HEK293 (cell line): Measurements from ENCODE around the gene FRS2.

ENCODE experiments used
- CTCF ChIP-seq: fragments of 450-650 bp; formaldehyde crosslinking; IDR thresholded peaks from 2 replicates; pipeline ENCODE4 v1.5.1; 2016; ENCODE audit warnings: missing biosample characterization, missing genetic modification characterization
- SP2 ChIP-seq: fragments of 450-650 bp; formaldehyde crosslinking; IDR thresholded peaks from 2 replicates; pipeline ENCODE4 v1.5.1; 2016; ENCODE audit warnings: missing biosample characterization, missing genetic modification characterization
- ZNF433 ChIP-seq: fragments of 450-650 bp; formaldehyde crosslinking; IDR thresholded peaks from 2 replicates; pipeline ENCODE4 v1.5.1; 2016; ENCODE audit warnings: missing biosample characterization, missing genetic modification characterization, low read depth
- ZNF544 ChIP-seq: fragments of 450-650 bp; formaldehyde crosslinking; IDR thresholded peaks from 2 replicates; pipeline ENCODE4 v1.5.0; 2017; ENCODE audit warnings: missing biosample characterization, missing genetic modification characterization
- TF ChIP-seq, protein P1 (sequence below): fragments of 450-650 bp; formaldehyde crosslinking; IDR thresholded peaks from 2 replicates; pipeline ENCODE4 v1.5.1; 2016; ENCODE audit warnings: missing biosample characterization, missing genetic modification characterization

DNA sequence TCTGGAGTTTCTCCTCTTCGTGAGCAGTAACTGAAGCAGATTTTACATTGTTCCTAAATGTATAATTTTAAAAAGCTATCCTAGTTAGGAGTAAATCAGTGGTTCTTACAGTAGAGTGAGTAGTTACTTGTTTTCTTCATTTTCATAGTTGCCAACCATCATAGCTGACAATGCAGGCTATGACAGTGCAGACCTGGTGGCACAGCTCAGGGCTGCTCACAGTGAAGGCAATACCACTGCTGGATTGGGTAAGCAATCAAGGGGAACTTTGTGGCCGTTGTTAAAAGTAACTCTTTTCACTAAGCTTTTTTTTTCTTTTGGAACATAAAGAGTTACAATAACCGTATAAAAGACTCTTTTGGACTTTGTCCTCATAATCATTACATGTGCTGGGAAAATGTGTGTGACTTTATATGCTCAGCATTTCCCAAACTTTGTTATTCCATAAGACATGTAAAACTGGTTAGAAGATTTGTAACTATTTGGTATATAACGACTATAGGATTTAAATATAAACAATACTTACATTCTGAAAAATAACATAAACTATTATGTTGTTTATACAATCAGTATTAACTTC is 128.1 kb downstream of the FRS2 start:
- TF ChIP-seq CTCF (tag by site-specific recombination) (no peak), ZNF433 (tag by site-specific recombination) (no peak), ZNF544 (tag by site-specific recombination) (no peak), SP2 (tag by site-specific recombination) (no peak)
- TF ChIP-seq, protein P1, sequence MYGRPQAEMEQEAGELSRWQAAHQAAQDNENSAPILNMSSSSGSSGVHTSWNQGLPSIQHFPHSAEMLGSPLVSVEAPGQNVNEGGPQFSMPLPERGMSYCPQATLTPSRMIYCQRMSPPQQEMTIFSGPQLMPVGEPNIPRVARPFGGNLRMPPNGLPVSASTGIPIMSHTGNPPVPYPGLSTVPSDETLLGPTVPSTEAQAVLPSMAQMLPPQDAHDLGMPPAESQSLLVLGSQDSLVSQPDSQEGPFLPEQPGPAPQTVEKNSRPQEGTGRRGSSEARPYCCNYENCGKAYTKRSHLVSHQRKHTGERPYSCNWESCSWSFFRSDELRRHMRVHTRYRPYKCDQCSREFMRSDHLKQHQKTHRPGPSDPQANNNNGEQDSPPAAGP (tag by site-specific recombination), result no peak
